Head of caudate nucleus (tissue), 42 donors: ENCODE data around the gene KCNQ1OT1.
A peak's percentile ranks its signal among the peaks of the same experiment; 100 is the strongest.

Experiments used
- DNase-seq, 42 donors: peaks; one replicate each; pipeline versions ENCODE4 v3.0.0 to v3.0.0-alpha.2; 2020 to 2021; ENCODE audit warnings: mixed read lengths in 7 of 42
- intact Hi-C: fragments of 100-400 bp; cut with DNase I; formaldehyde crosslinking; loops from one replicate; pipeline ENCODE4 v1.15.0; 2022

The KCNQ1OT1 gene

GRCh38 chr11:2699531-2700414, at the start of gene KCNQ1OT1:
Gene KCNQ1OT1 (minus strand): TSS chr11:2699994.
- DNase-seq, result peak; percentile 82 to 96 (median 91)
- intact Hi-C loops, result loop anchor here (10.0 kb wide), 1 partner anchor 185 kb away; the partner anchor contains the start of gene CDKN1C

GRCh38 chr11:2748814-2749554, 49.2 kb upstream of the KCNQ1OT1 start:
- intact Hi-C loops, result no loop called here
- peak in 4 of 42 donors; percentile 5 to 15 (median 12) for DNase-seq

- DNase-seq, result peak in 1 of 42 donors; percentile 8
Measured at GRCh38 chr11:2748061-2748813, 48.4 kb upstream of the KCNQ1OT1 start.

GRCh38 chr11:2747248-2748027, 47.6 kb upstream of the KCNQ1OT1 start:
- intact Hi-C loops, result no loop called here
- DNase-seq, result peak in 1 of 42 donors; percentile 10

More at GRCh38 chr11:2748061-2748813, 48.4 kb upstream of the KCNQ1OT1 start:
- intact Hi-C loops, result no loop called here

- peak in 11 of 42 donors; percentile 16 to 62 (median 35) for DNase-seq
- intact Hi-C loops, result no loop called here
Measured at GRCh38 chr11:2746401-2747247, 46.8 kb upstream of the KCNQ1OT1 start.

GRCh38 chr11:2745511-2745910, 45.7 kb upstream of the KCNQ1OT1 start:
- intact Hi-C loops, result no loop called here

GRCh38 chr11:2744166-2744565, 44.4 kb upstream of the KCNQ1OT1 start:
- intact Hi-C loops, result no loop called here
- DNase-seq, result peak in 2 of 42 donors; percentile 12 to 26

More at GRCh38 chr11:2745511-2745910, 45.7 kb upstream of the KCNQ1OT1 start:
- DNase-seq, result peak in 1 of 42 donors; percentile 13

GRCh38 chr11:2743427-2744110, 43.8 kb upstream of the KCNQ1OT1 start:
- DNase-seq, result peak in 1 of 42 donors; percentile 10

GRCh38 chr11:2742611-2743426, 43.0 kb upstream of the KCNQ1OT1 start:
- intact Hi-C loops, result no loop called here
- DNase-seq, result no peak

More at GRCh38 chr11:2743427-2744110, 43.8 kb upstream of the KCNQ1OT1 start:
- intact Hi-C loops, result no loop called here

- intact Hi-C loops, result no loop called here
- peak in 1 of 42 donors; percentile 2 for DNase-seq
Measured at GRCh38 chr11:2742201-2742600, 42.4 kb upstream of the KCNQ1OT1 start.

- DNase-seq, result peak in 1 of 42 donors; percentile 1
- intact Hi-C loops, result no loop called here
Measured at GRCh38 chr11:2741377-2742131, 41.8 kb upstream of the KCNQ1OT1 start.

- DNase-seq, result no peak
- intact Hi-C loops, result no loop called here
Measured at GRCh38 chr11:2741006-2741376, 41.2 kb upstream of the KCNQ1OT1 start.

- no peak for DNase-seq
- intact Hi-C loops, result no loop called here
Measured at GRCh38 chr11:2740275-2740940, 40.6 kb upstream of the KCNQ1OT1 start.

- no peak for DNase-seq
- intact Hi-C loops, result no loop called here
Measured at GRCh38 chr11:2739531-2740274, 39.9 kb upstream of the KCNQ1OT1 start.
